ENCODE data around the gene OLIG3.

OLIG3 gene

DNA sequence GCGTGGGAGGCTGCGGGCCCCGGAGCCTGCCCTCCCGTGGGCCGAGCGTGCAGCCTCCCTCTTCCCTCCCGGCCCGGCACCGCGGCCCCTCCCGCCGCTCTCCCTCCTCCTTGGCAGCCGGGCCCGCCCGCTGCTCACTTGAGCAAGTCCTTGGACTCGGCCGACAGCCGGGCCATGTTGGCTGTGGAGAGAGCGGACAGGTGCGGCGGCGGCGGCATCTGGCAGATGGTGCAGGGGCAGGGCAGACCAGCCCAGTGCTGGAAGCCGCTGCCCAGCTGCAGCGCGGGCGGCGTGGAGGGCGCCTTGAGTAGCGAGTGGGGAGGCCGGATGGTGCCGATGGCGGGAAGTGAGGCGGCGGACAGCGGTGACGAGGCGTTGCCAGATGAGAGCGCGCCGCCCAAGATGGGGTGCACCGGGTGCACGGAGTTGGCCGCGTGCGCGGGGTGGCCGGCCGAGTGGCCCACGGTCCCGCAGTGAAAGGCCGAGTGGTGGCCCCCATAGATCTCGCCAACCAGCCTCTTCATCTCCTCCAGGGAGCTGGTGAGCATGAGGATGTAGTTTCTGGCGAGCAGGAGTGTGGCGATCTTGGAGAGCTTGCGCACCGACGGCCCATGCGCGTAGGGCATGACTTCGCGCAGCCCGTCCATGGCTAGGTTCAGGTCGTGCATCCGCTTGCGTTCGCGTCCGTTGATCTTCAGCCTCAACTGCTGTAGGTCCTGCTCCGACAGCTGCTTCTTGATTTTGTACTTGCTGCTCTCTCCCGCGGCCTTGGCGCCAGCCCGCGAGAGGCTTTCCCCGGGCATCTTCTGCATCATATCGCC, 766 bp downstream of the OLIG3 start:
- H3K36me3 ChIP-seq = no peaks in the 10 kb centered on the region
- no peaks in the 10 kb centered on the region for H3K4me1 ChIP-seq
- H3K4me3 ChIP-seq (ENCODE audit: low read depth, low read length) = no peak overlapping the region
- TF ChIP-seq, protein P1, sequence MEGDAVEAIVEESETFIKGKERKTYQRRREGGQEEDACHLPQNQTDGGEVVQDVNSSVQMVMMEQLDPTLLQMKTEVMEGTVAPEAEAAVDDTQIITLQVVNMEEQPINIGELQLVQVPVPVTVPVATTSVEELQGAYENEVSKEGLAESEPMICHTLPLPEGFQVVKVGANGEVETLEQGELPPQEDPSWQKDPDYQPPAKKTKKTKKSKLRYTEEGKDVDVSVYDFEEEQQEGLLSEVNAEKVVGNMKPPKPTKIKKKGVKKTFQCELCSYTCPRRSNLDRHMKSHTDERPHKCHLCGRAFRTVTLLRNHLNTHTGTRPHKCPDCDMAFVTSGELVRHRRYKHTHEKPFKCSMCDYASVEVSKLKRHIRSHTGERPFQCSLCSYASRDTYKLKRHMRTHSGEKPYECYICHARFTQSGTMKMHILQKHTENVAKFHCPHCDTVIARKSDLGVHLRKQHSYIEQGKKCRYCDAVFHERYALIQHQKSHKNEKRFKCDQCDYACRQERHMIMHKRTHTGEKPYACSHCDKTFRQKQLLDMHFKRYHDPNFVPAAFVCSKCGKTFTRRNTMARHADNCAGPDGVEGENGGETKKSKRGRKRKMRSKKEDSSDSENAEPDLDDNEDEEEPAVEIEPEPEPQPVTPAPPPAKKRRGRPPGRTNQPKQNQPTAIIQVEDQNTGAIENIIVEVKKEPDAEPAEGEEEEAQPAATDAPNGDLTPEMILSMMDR (IDR thresholded peaks at IDR 0.05; ENCODE audit: low read depth, low read length) = no peak
- peaks cover 99% of the 10 kb centered on the region for H3K27me3 ChIP-seq
- no peak for DNase-seq
- H3K9me3 ChIP-seq = peaks cover 4% of the 10 kb centered on the region; the same call in 1 of the 2 replicates

DNA sequence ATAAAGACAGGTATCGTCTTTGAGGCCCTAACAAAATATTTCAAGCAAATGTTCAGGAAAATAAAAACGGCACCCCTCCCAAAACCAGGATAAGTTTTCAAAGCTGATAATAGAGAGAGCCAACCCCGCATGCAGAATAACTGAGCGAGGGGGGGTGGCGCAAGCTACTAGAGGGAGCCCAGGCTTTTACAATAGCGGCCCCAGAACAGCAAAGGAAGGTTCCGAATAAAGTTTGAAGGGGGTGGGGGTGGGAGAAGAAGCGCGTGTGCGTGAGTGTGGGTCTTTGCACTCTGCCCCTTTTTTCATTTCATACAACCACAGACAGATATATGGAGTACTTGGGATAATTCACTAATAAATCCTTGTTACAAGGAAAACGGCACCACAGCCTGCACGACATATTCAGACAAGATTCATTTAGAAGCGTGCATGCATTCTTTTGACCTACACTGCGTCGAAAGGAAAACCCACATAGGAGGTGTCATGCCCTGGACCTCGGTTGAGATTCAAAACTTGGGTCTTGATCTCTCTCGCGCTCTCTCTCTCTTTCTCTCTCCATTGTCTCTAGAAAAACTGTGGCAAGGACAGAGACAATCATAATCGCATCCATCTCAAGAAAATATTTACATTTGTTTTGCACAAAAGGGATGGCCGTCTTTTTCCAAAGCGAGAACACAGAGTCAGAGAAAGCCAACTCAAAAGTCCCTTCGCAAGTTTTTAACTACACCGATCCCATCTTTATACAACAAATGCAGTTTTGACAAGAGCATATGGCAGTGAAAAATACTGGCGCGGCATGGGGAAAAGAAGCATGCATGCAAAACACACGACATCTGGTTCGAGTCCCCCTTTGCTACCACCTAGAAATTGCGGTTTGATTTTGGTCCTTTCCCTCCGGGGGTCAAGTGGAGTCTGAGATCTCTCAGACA, 1.6 kb downstream of the OLIG3 start:
- TF ChIP-seq, protein P1 (IDR thresholded peaks at IDR 0.05; ENCODE audit: low read depth, low read length) = no peak
- H3K27me3 ChIP-seq = peaks cover 99% of the 10 kb centered on the region
- H3K4me3 ChIP-seq (ENCODE audit: low read depth, low read length) = no peak overlapping the region
- no peak for DNase-seq
- H3K4me1 ChIP-seq = no peaks in the 10 kb centered on the region
- H3K9me3 ChIP-seq = peaks cover 4% of the 10 kb centered on the region; the same call in 1 of the 2 replicates
- no peaks in the 10 kb centered on the region for H3K36me3 ChIP-seq

DNA sequence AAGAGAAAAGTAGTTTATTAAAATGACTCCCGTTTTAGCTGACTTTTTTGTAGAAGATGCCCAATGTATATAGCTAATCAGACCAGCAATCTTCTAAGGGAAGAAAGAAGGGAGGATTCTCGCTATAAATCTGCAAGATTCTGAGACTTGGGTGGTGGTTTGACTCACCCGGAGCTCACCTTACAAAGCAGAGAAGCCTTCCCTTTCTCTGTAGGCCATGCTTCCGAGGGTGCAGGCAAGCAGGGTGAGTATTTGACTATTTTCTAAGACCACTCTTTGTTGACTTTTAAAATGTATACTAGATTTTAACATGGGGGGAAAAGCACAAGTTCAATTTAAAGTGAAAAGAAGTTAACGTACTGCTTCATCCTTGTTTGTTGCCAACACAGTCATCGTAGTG, 2.7 kb downstream of the OLIG3 start:
- Histone ChIP-seq H3K27me3 (peaks cover 99% of the 10 kb centered on the region), H3K9me3 (peaks cover 4% of the 10 kb centered on the region; the same call in 1 of the 2 replicates), H3K4me3 (ENCODE audit: low read depth, low read length) (no peak overlapping the region), H3K36me3 (no peaks in the 10 kb centered on the region), H3K4me1 (no peaks in the 10 kb centered on the region)
- TF ChIP-seq, protein P1 (IDR thresholded peaks at IDR 0.05; ENCODE audit: low read depth, low read length) = no peak
- no peak for DNase-seq

DNA sequence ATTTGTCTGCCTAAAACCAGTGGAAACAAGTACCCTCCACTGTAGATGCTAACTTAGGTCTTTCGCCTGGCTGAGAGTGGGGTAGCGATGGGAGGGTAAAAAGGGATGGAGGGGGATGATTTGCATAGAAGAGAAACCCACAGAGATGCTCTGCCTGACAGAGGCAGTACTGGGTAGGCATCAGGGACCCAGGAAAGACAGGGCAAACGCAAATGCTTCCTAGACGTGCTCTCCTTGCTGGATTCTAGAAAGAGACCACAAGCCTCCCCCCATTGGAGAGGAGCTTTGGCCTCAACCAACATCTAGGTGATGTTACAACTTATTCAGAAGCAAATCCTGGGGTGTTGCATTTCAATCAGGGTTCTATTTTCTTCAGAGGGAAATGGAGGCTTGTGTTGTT, 3.2 kb downstream of the OLIG3 start:
- no peak overlapping the region for H3K4me3 ChIP-seq (ENCODE audit: low read depth, low read length)
- peaks cover 99% of the 10 kb centered on the region for H3K27me3 ChIP-seq
- TF ChIP-seq, protein P1 (IDR thresholded peaks at IDR 0.05; ENCODE audit: low read depth, low read length) = no peak
- no peaks in the 10 kb centered on the region for H3K36me3 ChIP-seq
- DNase-seq = no peak
- H3K9me3 ChIP-seq = peaks cover 4% of the 10 kb centered on the region; the same call in 1 of the 2 replicates
- no peaks in the 10 kb centered on the region for H3K4me1 ChIP-seq

DNA sequence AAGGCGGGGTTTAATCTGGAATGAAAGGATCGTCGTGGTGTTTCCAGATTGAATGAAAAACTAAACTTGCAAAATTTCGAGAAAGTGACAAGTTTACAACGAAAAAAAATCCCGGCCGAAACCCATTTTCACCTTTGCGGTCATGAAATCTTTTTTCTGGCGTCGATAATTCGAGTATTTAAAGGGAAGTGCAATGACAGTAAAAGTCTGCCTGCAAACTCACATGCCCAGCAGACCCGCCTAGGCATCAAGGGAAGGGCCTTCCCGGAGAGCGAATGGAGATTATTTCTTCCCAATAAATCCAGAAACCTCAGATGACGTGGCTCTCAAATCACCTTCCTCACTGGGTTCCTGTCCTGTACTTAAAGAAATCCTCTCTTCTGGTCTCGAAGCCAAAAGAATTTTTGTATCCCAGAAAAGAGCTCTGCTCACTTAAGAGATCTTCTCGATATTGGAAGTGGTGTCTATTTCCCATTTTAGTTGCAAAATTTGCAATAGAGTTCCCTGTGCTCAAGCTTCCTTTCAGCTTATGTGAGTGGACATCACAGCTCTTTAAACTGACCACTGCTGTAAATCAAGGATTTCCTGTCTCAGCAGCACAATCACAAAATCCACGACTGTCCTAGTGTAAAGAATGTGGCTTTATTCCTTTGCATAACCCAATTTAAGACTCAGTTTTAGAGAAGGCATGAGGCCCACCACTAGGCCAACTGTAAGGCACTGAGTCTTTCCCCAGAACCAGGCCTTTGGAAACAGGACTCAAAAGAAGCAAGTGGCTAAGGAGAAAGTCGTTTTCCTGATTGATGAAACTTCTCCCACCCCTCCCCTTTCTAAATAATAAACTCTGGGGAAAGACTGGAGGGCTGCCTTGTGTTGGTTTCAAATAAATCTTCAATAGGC, 3.9 kb downstream of the OLIG3 start:
- peaks cover 4% of the 10 kb centered on the region; the same call in 1 of the 2 replicates for H3K9me3 ChIP-seq
- TF ChIP-seq, protein P1 (IDR thresholded peaks at IDR 0.05; ENCODE audit: low read depth, low read length) = no peak
- no peaks in the 10 kb centered on the region for H3K4me1 ChIP-seq
- no peaks in the 10 kb centered on the region for H3K36me3 ChIP-seq
- peaks cover 100% of the 10 kb centered on the region for H3K27me3 ChIP-seq
- H3K4me3 ChIP-seq (ENCODE audit: low read depth, low read length) = no peak overlapping the region
- no peak for DNase-seq

Measured in BE2C (cell line).